Heart right ventricle (tissue), 16 donors: ENCODE results near the gene BCCIP. TPM values are rescaled to one million over a fixed set of nuclear protein-coding genes. Genes with fewer than 3 reads are reported as not detected.

Experiments
- ATAC-seq, 8 donors: fragments of 200-7000 bp; cut with Tn5 transposase; one replicate each; pipeline ENCODE4 v1.9.1; 2020; ENCODE audit warnings: mild to moderate bottlenecking in 8 of 8, moderate library complexity in 8 of 8, moderate number of reproducible peaks in 1 of 8
- DNase-seq, 2 donors: peaks; one replicate each; pipeline ENCODE4 v3.0.0-alpha.2; 2020
- H3K27ac ChIP-seq, 10 donors: fragments of 200-600 bp; sonication (generic) in 2 of 10; one replicate each; pipeline versions ENCODE4 v1.5.0 to v1.8.0; 2020 to 2022; ENCODE audit warnings: mild to moderate bottlenecking in 3 of 10
- H3K27me3 ChIP-seq, 7 donors: fragments of 200-600 bp; one replicate each; pipeline ENCODE4 v1.8.0; 2021 to 2022; ENCODE audit warnings: mild to moderate bottlenecking in 2 of 7
- H3K36me3 ChIP-seq, 9 donors: fragments of 200-600 bp; sonication (generic) in 1 of 9; one replicate each; pipeline versions ENCODE4 v1.5.0 to v1.8.0; 2020 to 2022; ENCODE audit warnings: mild to moderate bottlenecking in 2 of 9
- H3K4me1 ChIP-seq, 9 donors: fragments of 200-600 bp; sonication (generic) in 1 of 9; one replicate each; pipeline versions ENCODE4 v1.5.0 to v1.8.0; 2020 to 2022; ENCODE audit warnings: mild to moderate bottlenecking in 4 of 9
- H3K4me3 ChIP-seq, 10 donors: fragments of 200-600 bp; sonication (generic) in 2 of 10; one replicate each; pipeline versions ENCODE4 v1.5.0 to v1.8.0; 2020 to 2022; ENCODE audit warnings: mild to moderate bottlenecking in 7 of 10, moderate library complexity in 2 of 10
- H3K9me3 ChIP-seq, 11 donors: fragments of 200-600 bp in 10 of 11; sonication (generic) in 2 of 11; one replicate each; pipeline versions ENCODE4 v1.5.0 to v1.8.0; 2013 to 2022; ENCODE audit warnings: mild to moderate bottlenecking in 2 of 11, control low read depth in 1 of 11, moderate library complexity in 1 of 11
- WGBS, 2 donors: extraction: QIAGEN DNeasy Blood & Tissue Kit; methylation state at CpG; one replicate each; pipeline ENCODE4 v1.1.7; 2013; ENCODE audit warnings: inconsistent platforms in 1 of 2; 5-methylcytosine and 5-hydroxymethylcytosine counted together
- intact Hi-C, 10 donors: fragments of 100-400 bp; cut with DNase I; formaldehyde crosslinking; loops; one replicate each; pipeline versions ENCODE4 v1.11.1 to v1.14.2; 2022
- polyA plus RNA-seq, 2 donors: library from polyadenylated mRNA; stranded (reverse); fragments of 200-250 nt; gene quantifications; one replicate each; pipeline ENCODE4 v1.2.3, GENCODE V29; 2013
- total RNA-seq, 10 donors: library from RNA; stranded (reverse); fragmentation: NEBNext Ultra II Directional in 3 of 10; extraction: Animal tissue kit (Norgen Biotek cat#: 25700) in 3 of 10; gene quantifications; one replicate each; pipeline versions ENCODE4 v1.2.1 to v1.2.4, GENCODE V29; 2021 to 2023
- TF ChIP-seq, protein P1 (sequence below), 9 donors: fragments of 200-600 bp; sonication (generic) in 2 of 9; IDR thresholded peaks; one replicate each; pipeline versions ENCODE4 v1.5.0 to v1.8.0; 2021 to 2022; ENCODE audit warnings: antibody characterized with exemption in 9 of 9, mild to moderate bottlenecking in 5 of 9, moderate library complexity in 1 of 9
- donor health status: Arrhythmogenic right ventricular cardiomyopathy.
- donor health status: ischemic (EF 13 %, LVEDD 7.1; RV severe dilation, severe dysfunction).
- donor health status: healthy with polysubstance abuse.
- donor health status: DM: no; HTN: yes; CAD: no.
- donor health status: DM: no; HTN: no; CAD: no.
- donor health status: ischemic (EF 25% LVEDD 6.9; RV normal size, moderate dysfunction).
- donor health status: ischemic (EF 25% LVEDD 5.7; RV mildly dilated, moderate dysfunction).
- donor health status: healthy.
- donor health status: DM: yes; HTN: yes; CAD: no.
- donor health status: Ischemic cardiomyopathy.
- donor health status: ischemic (EF 35%, LVEDD 5.7; RV mildly dilated, moderate dysfunction).
- donor health status: nonischemic (EF 11% LVEDD 7.7; RV severe dilation, severe dysfunction).
- donor health status: DM: yes; HTN: yes; CAD: no.
- donor health status: PGD.
- donor health status: ischemic (EF 29% LVEDD 5.4; RV normal size, mild dysfunction).
- donor health status: nonischemic (EF 23%, LVEDD 6.1; RV moderate dilation, normal function).

Gene BCCIP
- total and polyA plus RNA-seq, 12 donors = 35.6 to 67.0 (median 45.6) TPM

DNA sequence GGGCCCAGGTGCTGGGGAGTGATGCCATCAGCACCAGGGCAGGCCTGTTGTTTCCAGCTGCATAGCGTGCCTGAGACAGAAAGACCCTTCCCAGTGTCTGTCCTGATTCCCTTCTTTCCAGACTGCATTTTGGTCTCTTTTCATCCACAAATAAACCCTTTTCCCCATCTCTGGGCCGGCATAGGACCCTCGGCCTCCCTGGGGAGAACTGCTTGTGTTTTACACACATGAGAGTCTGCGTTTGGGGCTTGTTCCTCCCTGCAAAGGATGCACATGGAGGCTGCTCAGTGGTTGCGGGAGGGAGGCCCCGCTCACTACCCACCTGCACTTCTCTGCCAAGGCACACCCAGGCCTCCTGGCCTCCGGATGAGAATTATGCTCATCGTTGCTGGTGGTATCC lies 42.0 kb upstream of the BCCIP start:
- Histone ChIP-seq H3K27ac (no peak overlapping the region), H3K9me3 (peaks cover 0 to 6% (median 0%) of the 10 kb centered on the region in 11 donors), H3K36me3 (peaks cover 0 to 6% (median 0%) of the 10 kb centered on the region in 9 donors), H3K4me1 (no peaks in the 10 kb centered on the region), H3K4me3 (no peak overlapping the region), H3K27me3 (peaks cover 0 to 2% (median 0%) of the 10 kb centered on the region in 7 donors)
- 93 to 94% methylated on average over 8 of the region's 8 CpGs for WGBS, 2 donors
- TF ChIP-seq, protein P1, sequence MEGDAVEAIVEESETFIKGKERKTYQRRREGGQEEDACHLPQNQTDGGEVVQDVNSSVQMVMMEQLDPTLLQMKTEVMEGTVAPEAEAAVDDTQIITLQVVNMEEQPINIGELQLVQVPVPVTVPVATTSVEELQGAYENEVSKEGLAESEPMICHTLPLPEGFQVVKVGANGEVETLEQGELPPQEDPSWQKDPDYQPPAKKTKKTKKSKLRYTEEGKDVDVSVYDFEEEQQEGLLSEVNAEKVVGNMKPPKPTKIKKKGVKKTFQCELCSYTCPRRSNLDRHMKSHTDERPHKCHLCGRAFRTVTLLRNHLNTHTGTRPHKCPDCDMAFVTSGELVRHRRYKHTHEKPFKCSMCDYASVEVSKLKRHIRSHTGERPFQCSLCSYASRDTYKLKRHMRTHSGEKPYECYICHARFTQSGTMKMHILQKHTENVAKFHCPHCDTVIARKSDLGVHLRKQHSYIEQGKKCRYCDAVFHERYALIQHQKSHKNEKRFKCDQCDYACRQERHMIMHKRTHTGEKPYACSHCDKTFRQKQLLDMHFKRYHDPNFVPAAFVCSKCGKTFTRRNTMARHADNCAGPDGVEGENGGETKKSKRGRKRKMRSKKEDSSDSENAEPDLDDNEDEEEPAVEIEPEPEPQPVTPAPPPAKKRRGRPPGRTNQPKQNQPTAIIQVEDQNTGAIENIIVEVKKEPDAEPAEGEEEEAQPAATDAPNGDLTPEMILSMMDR (IDR thresholded peaks at IDR 0.05) = no peak
- DNase-seq = no peak
- no peak for ATAC-seq
- intact Hi-C loops = no loop called here

DNA sequence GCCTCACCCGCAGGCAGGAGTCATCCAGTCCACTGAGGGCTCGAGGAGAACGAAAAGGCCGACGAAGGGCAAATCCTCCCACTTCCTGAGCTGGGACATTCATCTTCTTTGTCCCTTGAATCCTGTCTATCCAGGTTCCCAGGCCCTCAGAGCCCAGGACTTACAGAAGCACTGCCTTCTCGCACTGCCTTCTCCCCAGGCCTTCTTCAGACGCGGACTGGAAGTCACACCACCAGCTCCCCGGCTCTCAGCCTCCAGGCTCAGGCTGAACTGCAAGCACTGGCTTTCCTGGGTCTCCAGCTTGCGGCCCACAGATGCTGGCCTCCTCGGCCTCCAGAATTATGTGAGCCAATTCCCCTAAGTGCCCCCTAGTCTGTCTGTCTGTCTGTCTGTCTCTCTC lies 41.3 kb upstream of the BCCIP start:
- DNase-seq = no peak
- H3K4me3 ChIP-seq = no peak overlapping the region
- H3K27ac ChIP-seq = no peak overlapping the region
- TF ChIP-seq, protein P1 (IDR thresholded peaks at IDR 0.05) = no peak
- intact Hi-C loops = no loop called here
- peaks cover 0 to 6% (median 0%) of the 10 kb centered on the region in 11 donors for H3K9me3 ChIP-seq
- 75% methylated on average over 11 of the region's 11 CpGs for WGBS, 2 donors
- peaks cover 0 to 6% (median 0%) of the 10 kb centered on the region in 9 donors for H3K36me3 ChIP-seq
- H3K4me1 ChIP-seq = no peaks in the 10 kb centered on the region
- ATAC-seq = no peak
- peaks cover 0 to 2% (median 0%) of the 10 kb centered on the region in 7 donors for H3K27me3 ChIP-seq

DNA sequence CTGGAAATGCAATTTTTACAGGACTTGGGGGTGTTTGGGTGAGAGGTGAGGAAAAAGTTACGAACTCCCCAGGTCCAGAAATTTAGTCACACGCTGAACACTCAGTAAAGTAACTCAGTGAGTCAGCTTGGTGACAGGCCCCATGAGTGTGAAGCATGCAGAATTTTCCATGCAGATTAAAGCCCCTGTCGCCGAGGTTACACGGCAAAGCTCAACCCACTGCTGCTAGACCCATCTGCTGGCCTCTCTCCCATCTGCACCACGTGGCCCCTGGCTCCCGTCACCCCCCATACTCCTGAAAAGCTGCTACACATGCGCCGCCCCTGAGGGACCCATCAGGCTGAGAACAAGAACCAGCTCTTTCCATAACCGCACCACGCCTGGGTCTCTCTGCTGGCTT lies 40.7 kb upstream of the BCCIP start:
- Histone ChIP-seq H3K27me3 (no peaks in the 10 kb centered on the region), H3K4me1 (no peaks in the 10 kb centered on the region), H3K36me3 (peaks cover 0 to 6% (median 3%) of the 10 kb centered on the region in 9 donors), H3K9me3 (peaks cover 0 to 6% (median 0%) of the 10 kb centered on the region in 11 donors), H3K27ac (no peak overlapping the region), H3K4me3 (no peak overlapping the region)
- intact Hi-C loops = no loop called here
- TF ChIP-seq, protein P1 (IDR thresholded peaks at IDR 0.05) = no peak
- DNase-seq (no peak), ATAC-seq (no peak)
- WGBS, 2 donors = 70 to 74% methylated on average over 11 of the region's 11 CpGs

DNA sequence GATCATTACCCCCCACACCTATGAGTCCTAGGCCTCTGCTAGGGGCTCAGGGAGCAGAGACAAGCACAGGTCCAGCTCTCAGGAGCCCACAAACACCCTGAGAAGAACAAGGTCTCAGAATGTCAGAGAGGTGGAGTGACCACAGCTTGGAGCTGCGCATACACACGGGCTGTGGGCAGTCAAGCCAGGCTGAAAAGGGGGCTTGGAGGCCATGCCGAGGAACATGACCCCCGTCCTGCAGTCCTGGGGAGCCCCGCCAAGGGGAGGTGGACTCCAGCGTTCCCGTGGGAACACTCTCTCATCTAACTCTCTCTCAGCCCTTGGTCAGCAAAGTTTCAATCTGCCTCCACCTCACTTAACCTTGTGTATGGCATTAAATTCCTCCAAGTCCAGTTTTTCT lies 39.9 kb upstream of the BCCIP start:
- no peak overlapping the region for H3K27ac ChIP-seq
- H3K36me3 ChIP-seq = peaks cover 0 to 13% (median 9%) of the 10 kb centered on the region in 9 donors
- H3K9me3 ChIP-seq = peaks cover 0 to 6% (median 0%) of the 10 kb centered on the region in 11 donors
- WGBS, 2 donors = 93 to 96% methylated on average over 7 of the region's 7 CpGs
- no peaks in the 10 kb centered on the region for H3K27me3 ChIP-seq
- TF ChIP-seq, protein P1 (IDR thresholded peaks at IDR 0.05) = no peak
- ATAC-seq (no peak), DNase-seq (no peak)
- intact Hi-C loops = no loop called here
- no peak overlapping the region for H3K4me3 ChIP-seq
- no peaks in the 10 kb centered on the region for H3K4me1 ChIP-seq
